GM12878 (cell line): Measurements from ENCODE around the gene APPL2. TPM values are rescaled to one million over a fixed set of nuclear protein-coding genes. Genes with fewer than 3 reads are reported as not detected.

ENCODE experiments used
- ATAC-seq: fragments of 200-7000 bp; cut with Tn5 transposase; 3 replicates; pipeline ENCODE4 v1.9.1; 2020; ENCODE audit warnings: mild to moderate bottlenecking, moderate library complexity
- BruUV-seq: library from RNA; stranded (reverse); fragments of 400-500 nt; replicated peaks from 2 replicates; lab custom pipeline; 2021; lab: Mats Ljungman, UMichigan
- CTCF ChIA-PET: fragments of 300-600 bp; sonication (Branson Sonifier 250); formaldehyde crosslinking; extraction: SDS; loops from one replicate; lab custom pipeline; 2021; ENCODE audit warnings: inconsistent platforms; lab: Yijun Ruan, JAX
- POLR2A ChIA-PET: fragments of 350-600 bp; formaldehyde crosslinking; extraction: SDS; loops from one replicate; lab custom pipeline; 2021; ENCODE audit warnings: inconsistent platforms; lab: Charles Lee
- RAD21 ChIA-PET: fragments of 300-600 bp; sonication (Branson Sonifier 250); formaldehyde crosslinking; loops from one replicate; lab custom pipeline; 2023; ENCODE audit warnings: antibody characterized with exemption; ENCODE audit not compliant: unreplicated experiment; lab: Charles Lee
- SMC1A ChIA-PET: fragments of 300-600 bp; sonication (Branson Sonifier 250); formaldehyde crosslinking; loops from one replicate; lab custom pipeline; 2023; ENCODE audit not compliant: unreplicated experiment, uncharacterized antibody; lab: Charles Lee
- DNase-seq: peaks from one replicate; pipeline ENCODE4 v3.0.0-alpha.2; 2011; ENCODE audit warnings: low read depth, low spot score
- FAIRE-seq: peaks from 3 replicates; lab custom pipeline; 2011; peaks lifted over from hg19 to GRCh38; lab: Jason Lieb, UNC
- H2AFZ ChIP-seq: 2 replicates; pipeline ENCODE4 v1.6.0; 2011; ENCODE audit warnings: low read depth, low read length, control low read depth; ENCODE audit not compliant: control insufficient read depth
- H3K27ac ChIP-seq: 2 replicates; pipeline ENCODE4 v1.5.1; 2011; ENCODE audit warnings: control low read depth; ENCODE audit not compliant: control insufficient read depth, insufficient read depth
- H3K27me3 ChIP-seq, 2 experiments: replicated peaks in 1 of 2; 2 replicates each; pipeline versions ENCODE4 v1.6.0 to v1.6.1; 2011; ENCODE audit warnings: low read length in 1 of 2; ENCODE audit not compliant: control insufficient read depth in 2 of 2, insufficient read depth in 2 of 2
- H3K36me3 ChIP-seq, 2 experiments: 2 replicates each; pipeline ENCODE4 v1.5.1; 2011; ENCODE audit warnings: low read length in 1 of 2; ENCODE audit not compliant: control insufficient read depth in 2 of 2, insufficient read depth in 2 of 2
- H3K4me1 ChIP-seq: 2 replicates; pipeline ENCODE4 v1.6.1; 2011; ENCODE audit warnings: mild to moderate bottlenecking, low read length, moderate library complexity, mixed read lengths; ENCODE audit not compliant: control insufficient read depth, insufficient read depth
- H3K4me2 ChIP-seq: 2 replicates; pipeline ENCODE4 v1.6.0; 2011; ENCODE audit warnings: control low read depth; ENCODE audit not compliant: control insufficient read depth, insufficient read depth
- H3K4me3 ChIP-seq: fragments of 200-600 bp; sonication (generic); 2 replicates; pipeline ENCODE4 v1.5.1; 2016
- H3K79me2 ChIP-seq: 2 replicates; pipeline ENCODE4 v1.6.0; 2011; ENCODE audit warnings: low read length; ENCODE audit not compliant: control insufficient read depth, insufficient read depth
- H3K9ac ChIP-seq: 2 replicates; pipeline ENCODE4 v1.8.0; 2011; ENCODE audit warnings: low read length, control low read depth, mixed read lengths; ENCODE audit not compliant: control insufficient read depth, insufficient read depth
- H3K9me3 ChIP-seq: replicated peaks from 3 replicates; pipeline ENCODE4 v1.5.1; 2011; ENCODE audit warnings: mild to moderate bottlenecking, low read length; ENCODE audit not compliant: control insufficient read depth, insufficient read depth
- H4K20me1 ChIP-seq: 2 replicates; pipeline ENCODE4 v1.6.0; 2011; ENCODE audit not compliant: control insufficient read depth, insufficient read depth
- CTCF ChIP-seq, 3 experiments: IDR thresholded peaks in 2 of 3; conservative IDR thresholded peaks in 1 of 3; 2 replicates each; pipeline ENCODE4 v1.5.1; 2011; ENCODE audit warnings: low read depth in 3 of 3, low read length in 3 of 3, mild to moderate bottlenecking in 3 of 3, control low read depth in 2 of 3, moderate library complexity in 2 of 3, inconsistent platforms in 1 of 3, mixed read lengths in 1 of 3; ENCODE audit not compliant: control insufficient read depth in 2 of 3, insufficient read depth in 1 of 3; ENCODE audit errors: extremely low read depth in 1 of 3
- EGR1 ChIP-seq, 2 experiments: IDR thresholded peaks; 1 replicate in 1 of 2; 2 replicates in 1 of 2; pipeline ENCODE4 v1.6.1; 2011 to 2012; ENCODE audit warnings: low read depth in 2 of 2, low read length in 2 of 2, borderline replicate concordance in 1 of 2, mild to moderate bottlenecking in 1 of 2, moderate library complexity in 1 of 2
- EZH2 ChIP-seq: IDR thresholded peaks from 2 replicates; pipeline ENCODE4 v1.6.1; 2012; ENCODE audit warnings: low read depth, mild to moderate bottlenecking, control low read depth, inconsistent platforms, low read length, borderline replicate concordance; ENCODE audit not compliant: control insufficient read depth
- GATAD2B ChIP-seq: fragments of 450-650 bp; conservative IDR thresholded peaks from 2 replicates; pipeline ENCODE4 v1.6.1; 2017; ENCODE audit warnings: low read depth, mild to moderate bottlenecking, moderate library complexity
- IKZF1 ChIP-seq: fragments of 450-650 bp; conservative IDR thresholded peaks from 2 replicates; pipeline ENCODE4 v1.6.1; 2017; ENCODE audit warnings: antibody characterized with exemption, mild to moderate bottlenecking
- MYC ChIP-seq: IDR thresholded peaks from 2 replicates; pipeline ENCODE4 v1.6.1; 2011; ENCODE audit warnings: mild to moderate bottlenecking, low read length, moderate library complexity, inconsistent platforms; ENCODE audit not compliant: insufficient read depth, insufficient replicate concordance, insufficient read length, severe bottlenecking
- NBN ChIP-seq: fragments of 450-650 bp; IDR thresholded peaks from 2 replicates; pipeline ENCODE4 v1.6.1; 2016
- NFYA ChIP-seq: IDR thresholded peaks from 2 replicates; pipeline ENCODE4 v1.6.1; 2011; ENCODE audit warnings: low read depth, mild to moderate bottlenecking, low read length, improper control_type of control experiment, borderline replicate concordance
- PAX8 ChIP-seq: fragments of 450-650 bp; IDR thresholded peaks from 2 replicates; pipeline ENCODE4 v1.6.1; 2017; ENCODE audit warnings: mild to moderate bottlenecking, moderate library complexity
- SIX5 ChIP-seq: IDR thresholded peaks from 2 replicates; pipeline ENCODE4 v1.6.1; 2011; ENCODE audit warnings: mild to moderate bottlenecking, low read depth, low read length, moderate library complexity; ENCODE audit not compliant: severe bottlenecking
- SMARCA5 ChIP-seq: fragments of 450-650 bp; IDR thresholded peaks from 2 replicates; pipeline ENCODE4 v1.6.1; 2017; ENCODE audit warnings: mild to moderate bottlenecking
- SMC3 ChIP-seq: IDR thresholded peaks from 2 replicates; pipeline ENCODE4 v1.6.1; 2011; ENCODE audit warnings: low read length, improper control_type of control experiment, borderline replicate concordance
- SRF ChIP-seq, 2 experiments: IDR thresholded peaks; 2 replicates each; pipeline ENCODE4 v1.6.1; 2011; ENCODE audit warnings: low read depth in 2 of 2, low read length in 2 of 2, mild to moderate bottlenecking in 1 of 2, moderate library complexity in 1 of 2
- STAT3 ChIP-seq: IDR thresholded peaks from 2 replicates; pipeline ENCODE4 v1.6.1; 2011; ENCODE audit warnings: low read depth, low read length, improper control_type of control experiment
- TAF1 ChIP-seq: IDR thresholded peaks from 2 replicates; pipeline ENCODE4 v1.6.1; 2011; ENCODE audit warnings: mild to moderate bottlenecking, low read depth, low read length, borderline replicate concordance
- USF2 ChIP-seq: IDR thresholded peaks from 2 replicates; pipeline ENCODE4 v1.6.1; 2011; ENCODE audit warnings: low read depth, low read length, improper control_type of control experiment, borderline replicate concordance
- ZNF207 ChIP-seq: fragments of 450-650 bp; IDR thresholded peaks from 2 replicates; pipeline ENCODE4 v1.6.1; 2014; ENCODE audit warnings: antibody characterized with exemption, mild to moderate bottlenecking, borderline replicate concordance
- WGBS: methylation state at CpG from one replicate; pipeline ENCODE4 v1.1.6; 2016; ENCODE audit warnings: low lambda C conversion rate; ENCODE audit not compliant: insufficient replicate concordance, insufficient coverage; ENCODE audit errors: missing lambda C conversion rate; 5-methylcytosine and 5-hydroxymethylcytosine counted together
- in situ Hi-C: fragments of 300-500 bp; cut with MboI; formaldehyde crosslinking; loops from 9 replicates; pipeline ENCODE4 v1.14.3; 2018; ENCODE audit warnings: mixed read lengths
- intact Hi-C: fragments of 100-400 bp; cut with micrococcal nuclease; formaldehyde crosslinking; loops from one replicate; pipeline ENCODE4 v1.14.2; 2022; ENCODE audit not compliant: unreplicated experiment
- polyA plus RNA-seq, 11 experiments: library from polyadenylated mRNA; depleted of rRNA in 4 of 11; unstranded in 6 of 11; stranded (reverse) in 5 of 11; fragments of >200 nt; fragmentation: Nextera tagmentation in 4 of 11; fragmentation: Illumina TruSeq in 1 of 11; extraction: Ambion mirVana in 4 of 11; extraction: Trizol in 1 of 11; gene quantifications; 1 replicate in 1 of 11; 2 replicates in 10 of 11; pipeline versions ENCODE4 v1.2.1 to v1.2.3, GENCODE V29; 2011 to 2016; ENCODE audit warnings: inconsistent platforms in 2 of 11, missing spikeins in 2 of 11, low read depth in 1 of 11
- total RNA-seq, 4 experiments: library from RNA; depleted of rRNA in 3 of 4; stranded (reverse); fragments of >200 nt in 3 of 4; fragmentation: Illumina TruSeq in 1 of 4; extraction: Trizol in 1 of 4; gene quantifications; 2 replicates each; pipeline versions ENCODE4 v1.2.1 to v1.2.3, GENCODE V29; 2013 to 2021
- TF ChIP-seq, protein P1 (sequence below): IDR thresholded peaks from 2 replicates; pipeline ENCODE4 v1.6.1; 2012; ENCODE audit warnings: low read depth, low read length, improper control_type of control experiment

The APPL2 gene
- total and polyA plus RNA-seq, 10 of the 15 experiments (the other 5 are each of a cell fraction or from before 2014, with no cell fraction given), result 1.9 to 14.2 (median 7.5) TPM

- DNase-seq (no peak), FAIRE-seq (no peak), ATAC-seq (no peak)
- in situ Hi-C loops (no loop called here), intact Hi-C loops (no loop called here)
- ChIA-PET CTCF (no interaction called here), POLR2A (interaction anchor here (0.6 kb wide), 1 partner anchor 1289 kb away, joined by 3 read pairs; no protein-coding TSS in a partner anchor), SMC1A (interaction anchor here (0.6 kb wide), 1 partner anchor 1267 kb away, joined by 3 read pairs; no protein-coding TSS in a partner anchor), RAD21 (no interaction called here)
- WGBS, result 96% methylated on average over 4 of the region's 4 CpGs
- Histone ChIP-seq H3K4me3 (no peak overlapping the region), H3K36me3 (peaks cover 0 to 4% of the 10 kb centered on the region in 2 experiments; a peak in 3 of 4 replicates), H2AFZ (no peak overlapping the region), H3K9me3 (no peaks in the 10 kb centered on the region), H3K27me3 (no peaks in the 10 kb centered on the region), H3K4me1 (no peaks in the 10 kb centered on the region), H3K4me2 (no peak overlapping the region), H3K27ac (no peak overlapping the region), H3K9ac (no peak overlapping the region), H3K79me2 (no peaks in the 10 kb centered on the region), H4K20me1 (no peaks in the 10 kb centered on the region)
- TF ChIP-seq GATAD2B (no peak), EGR1 (IDR thresholded peaks at IDR 0.05; ENCODE audit: borderline replicate concordance in 1 of 2, low read depth in 2 of 2, low read length in 2 of 2) (no peak), ZNF207 (no peak), IKZF1 (no peak), USF2 (no peak), CTCF (IDR thresholded peaks at IDR 0.05 in 2 of 3, conservative IDR thresholded peaks at IDR 0.05 in 1 of 3; ENCODE audit: control insufficient read depth in 2 of 3, extremely low read depth in 1 of 3, insufficient read depth in 1 of 3, low read depth in 3 of 3, low read length in 3 of 3) (no peak), NFYA (no peak), MYC (no peak), TAF1 (no peak), NBN (no peak), SMC3 (no peak), PAX8 (no peak), EZH2 (no peak), SMARCA5 (no peak), SRF (IDR thresholded peaks at IDR 0.05; ENCODE audit: low read depth in 2 of 2, low read length in 2 of 2) (no peak), SIX5 (no peak), STAT3 (no peak)
- TF ChIP-seq, protein P1, sequence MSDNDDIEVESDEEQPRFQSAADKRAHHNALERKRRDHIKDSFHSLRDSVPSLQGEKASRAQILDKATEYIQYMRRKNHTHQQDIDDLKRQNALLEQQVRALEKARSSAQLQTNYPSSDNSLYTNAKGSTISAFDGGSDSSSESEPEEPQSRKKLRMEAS, result no peak
- BruUV-seq, result no TSS peak
Measured at GRCh38 chr12:105177208-105177607, 58.8 kb downstream of the APPL2 start.
